ENCODE data around the gene IGFBP6.
A peak's percentile ranks its signal among the peaks of the same experiment; 100 is the strongest.

The IGFBP6 gene

GRCh38 chr12:53097564-53098353 lies at the start of gene IGFBP6:
Gene IGFBP6, plus strand, starts transcription at chr12:53097667. Its CDS starts 51 bp downstream, at chr12:53097718.
- Histone ChIP-seq H3K4me3 (ENCODE audit: low read length) (peak within 1 kb of the TSS; percentile 72), H3K27ac (ENCODE audit: low read length) (no peak within 1 kb of the TSS), H3K9ac (ENCODE audit: low read depth, low read length) (no peak within 1 kb of the TSS; the same call in 1 of the 2 replicates), H3K9me3 (ENCODE audit: insufficient read depth, low read depth, low read length) (no peaks in the 10 kb centered on the region), H3K27me3 (ENCODE audit: insufficient read depth, low read length) (peaks cover 44% of the 10 kb centered on the region), H3K4me1 (ENCODE audit: insufficient read depth, low read length) (peaks cover 16% of the 10 kb centered on the region; the same call in 1 of the 2 replicates), H3K36me3 (ENCODE audit: insufficient read depth, low read depth, low read length) (no peaks in the 10 kb centered on the region)

- peaks cover 46% of the 10 kb centered on the region for H3K4me1 ChIP-seq (ENCODE audit: insufficient read depth, low read length)
- no peak overlapping the region for H3K27ac ChIP-seq (ENCODE audit: low read length)
- H3K9ac ChIP-seq (ENCODE audit: low read depth, low read length) = no peak overlapping the region
- H3K27me3 ChIP-seq (ENCODE audit: insufficient read depth, low read length) = peaks cover 35% of the 10 kb centered on the region
- no peaks in the 10 kb centered on the region; the same call in 1 of the 2 replicates for H3K36me3 ChIP-seq (ENCODE audit: insufficient read depth, low read depth, low read length)
- H3K9me3 ChIP-seq (ENCODE audit: insufficient read depth, low read depth, low read length) = no peaks in the 10 kb centered on the region
- peak overlapping the region; percentile 61; the same call in 1 of the 2 replicates for H3K4me3 ChIP-seq (ENCODE audit: low read length)
These were observed 49.3 kb upstream of the IGFBP6 start for GRCh38 chr12:53048033-53048779.

- Histone ChIP-seq H3K4me1 (ENCODE audit: insufficient read depth, low read length) (peaks cover 46% of the 10 kb centered on the region), H3K27ac (ENCODE audit: low read length) (no peak overlapping the region), H3K9me3 (ENCODE audit: insufficient read depth, low read depth, low read length) (no peaks in the 10 kb centered on the region), H3K36me3 (ENCODE audit: insufficient read depth, low read depth, low read length) (no peaks in the 10 kb centered on the region; the same call in 1 of the 2 replicates), H3K9ac (ENCODE audit: low read depth, low read length) (no peak overlapping the region), H3K4me3 (ENCODE audit: low read length) (peak overlapping the region; percentile 61; the same call in 1 of the 2 replicates), H3K27me3 (ENCODE audit: insufficient read depth, low read length) (peaks cover 32% of the 10 kb centered on the region)
These were observed 48.6 kb upstream of the IGFBP6 start for GRCh38 chr12:53048780-53049401.

- Histone ChIP-seq H3K27ac (ENCODE audit: low read length) (peak within 1 kb of the TSS; percentile 8), H3K4me1 (ENCODE audit: insufficient read depth, low read length) (peaks cover 38% of the 10 kb centered on the region), H3K9ac (ENCODE audit: low read depth, low read length) (peak within 1 kb of the TSS; percentile 59; the same call in 1 of the 2 replicates), H3K9me3 (ENCODE audit: insufficient read depth, low read depth, low read length) (no peaks in the 10 kb centered on the region), H3K4me3 (ENCODE audit: low read length) (peak within 1 kb of the TSS; percentile 61; the same call in 1 of the 2 replicates), H3K36me3 (ENCODE audit: insufficient read depth, low read depth, low read length) (no peaks in the 10 kb centered on the region; the same call in 1 of the 2 replicates), H3K27me3 (ENCODE audit: insufficient read depth, low read length) (peaks cover 23% of the 10 kb centered on the region)
These were observed 47.7 kb upstream of the IGFBP6 start, which contains the start of gene TNS2 for GRCh38 chr12:53049571-53050318. Gene TNS2, plus strand, starts transcription at chr12:53050065. Its CDS starts 121 bp downstream, at chr12:53050186.

- Histone ChIP-seq H3K9me3 (ENCODE audit: insufficient read depth, low read depth, low read length) (no peaks in the 10 kb centered on the region), H3K27ac (ENCODE audit: low read length) (peak overlapping the region; percentile 8), H3K4me1 (ENCODE audit: insufficient read depth, low read length) (peaks cover 33% of the 10 kb centered on the region), H3K4me3 (ENCODE audit: low read length) (peak overlapping the region; percentile 61; the same call in 1 of the 2 replicates), H3K27me3 (ENCODE audit: insufficient read depth, low read length) (peaks cover 15% of the 10 kb centered on the region), H3K36me3 (ENCODE audit: insufficient read depth, low read depth, low read length) (no peaks in the 10 kb centered on the region; the same call in 1 of the 2 replicates), H3K9ac (ENCODE audit: low read depth, low read length) (peak overlapping the region; percentile 59; the same call in 1 of the 2 replicates)
These were observed 46.9 kb upstream of the IGFBP6 start for GRCh38 chr12:53050426-53051057.

- H3K9me3 ChIP-seq (ENCODE audit: insufficient read depth, low read depth, low read length) = no peaks in the 10 kb centered on the region
- peaks cover 8% of the 10 kb centered on the region; the same call in 1 of the 2 replicates for H3K27me3 ChIP-seq (ENCODE audit: insufficient read depth, low read length)
- no peak overlapping the region for H3K9ac ChIP-seq (ENCODE audit: low read depth, low read length)
- H3K4me3 ChIP-seq (ENCODE audit: low read length) = no peak overlapping the region; the same call in 1 of the 2 replicates
- peaks cover 30% of the 10 kb centered on the region for H3K4me1 ChIP-seq (ENCODE audit: insufficient read depth, low read length)
- no peak overlapping the region for H3K27ac ChIP-seq (ENCODE audit: low read length)
- no peaks in the 10 kb centered on the region; the same call in 1 of the 2 replicates for H3K36me3 ChIP-seq (ENCODE audit: insufficient read depth, low read depth, low read length)
These were observed 46.2 kb upstream of the IGFBP6 start for GRCh38 chr12:53051058-53051880.

- Histone ChIP-seq H3K4me3 (ENCODE audit: low read length) (no peak overlapping the region), H3K4me1 (ENCODE audit: insufficient read depth, low read length) (peaks cover 30% of the 10 kb centered on the region), H3K27ac (ENCODE audit: low read length) (no peak overlapping the region), H3K9me3 (ENCODE audit: insufficient read depth, low read depth, low read length) (no peaks in the 10 kb centered on the region), H3K9ac (ENCODE audit: low read depth, low read length) (no peak overlapping the region), H3K36me3 (ENCODE audit: insufficient read depth, low read depth, low read length) (no peaks in the 10 kb centered on the region; the same call in 1 of the 2 replicates), H3K27me3 (ENCODE audit: insufficient read depth, low read length) (peaks cover 12% of the 10 kb centered on the region; the same call in 1 of the 2 replicates)
These were observed 45.5 kb upstream of the IGFBP6 start for GRCh38 chr12:53051881-53052412.

- Histone ChIP-seq H3K36me3 (ENCODE audit: insufficient read depth, low read depth, low read length) (no peaks in the 10 kb centered on the region; the same call in 1 of the 2 replicates), H3K4me3 (ENCODE audit: low read length) (no peak overlapping the region), H3K9ac (ENCODE audit: low read depth, low read length) (no peak overlapping the region), H3K27me3 (ENCODE audit: insufficient read depth, low read length) (peaks cover 12% of the 10 kb centered on the region; the same call in 1 of the 2 replicates), H3K27ac (ENCODE audit: low read length) (no peak overlapping the region), H3K4me1 (ENCODE audit: insufficient read depth, low read length) (peaks cover 30% of the 10 kb centered on the region), H3K9me3 (ENCODE audit: insufficient read depth, low read depth, low read length) (no peaks in the 10 kb centered on the region)
These were observed 44.8 kb upstream of the IGFBP6 start for GRCh38 chr12:53052419-53053217.

All from iPS-20b (cell line).